PFSK-1 (cell line): Measurements from ENCODE around the gene TLR10.

Experiments used
- FOXP2 ChIP-seq: optimal IDR thresholded peaks from 2 replicates; pipeline ENCODE3; 2011; ENCODE audit warnings: borderline replicate concordance, control low read depth, inconsistent platforms; ENCODE audit not compliant: insufficient read depth; ENCODE audit errors: extremely low read length, extremely low read depth
- POLR2AphosphoS5 ChIP-seq: IDR thresholded peaks from 2 replicates; pipeline ENCODE4 v1.6.1; 2012; ENCODE audit warnings: low read depth, mild to moderate bottlenecking, control low read depth, low read length, moderate library complexity
- SIN3A ChIP-seq: IDR thresholded peaks from 2 replicates; pipeline ENCODE4 v1.6.1; 2012; ENCODE audit warnings: mild to moderate bottlenecking, low read length, moderate library complexity, borderline replicate concordance; ENCODE audit not compliant: insufficient read depth
- TAF1 ChIP-seq: IDR thresholded peaks from 2 replicates; pipeline ENCODE4 v1.6.1; 2012; ENCODE audit warnings: low read length, control low read depth, borderline replicate concordance; ENCODE audit not compliant: insufficient read depth
- TF ChIP-seq, protein P1 (sequence below), 2 experiments: IDR thresholded peaks; 2 replicates each; pipeline versions ENCODE4 v1.6.1 to v1.8.0; 2011 to 2012; ENCODE audit warnings: low read depth in 2 of 2, low read length in 2 of 2, control low read depth in 1 of 2, inconsistent platforms in 1 of 2, mild to moderate bottlenecking in 1 of 2, moderate library complexity in 1 of 2; ENCODE audit not compliant: insufficient read depth in 1 of 2

Gene TLR10

DNA sequence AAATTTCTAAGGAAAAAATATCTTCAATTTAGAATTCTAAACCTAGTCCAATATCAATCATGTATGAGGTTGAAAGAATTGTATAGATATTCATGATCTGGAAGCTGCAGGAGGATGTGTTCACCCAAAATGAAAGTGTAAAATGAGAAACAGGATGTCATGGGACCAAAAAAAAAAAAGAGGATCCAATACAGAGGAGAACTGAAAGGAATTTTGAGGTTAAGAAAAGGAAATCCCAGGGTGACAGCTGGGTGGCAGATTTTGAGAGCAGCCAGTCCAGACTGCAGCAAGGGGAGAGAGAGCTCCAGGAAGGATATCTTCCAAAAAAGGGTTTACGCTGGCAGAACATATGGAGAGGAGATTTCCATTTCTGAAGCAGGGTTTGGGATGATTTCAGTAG is 38.9 kb downstream of the TLR10 start:
- TF ChIP-seq TAF1, result no peak

DNA sequence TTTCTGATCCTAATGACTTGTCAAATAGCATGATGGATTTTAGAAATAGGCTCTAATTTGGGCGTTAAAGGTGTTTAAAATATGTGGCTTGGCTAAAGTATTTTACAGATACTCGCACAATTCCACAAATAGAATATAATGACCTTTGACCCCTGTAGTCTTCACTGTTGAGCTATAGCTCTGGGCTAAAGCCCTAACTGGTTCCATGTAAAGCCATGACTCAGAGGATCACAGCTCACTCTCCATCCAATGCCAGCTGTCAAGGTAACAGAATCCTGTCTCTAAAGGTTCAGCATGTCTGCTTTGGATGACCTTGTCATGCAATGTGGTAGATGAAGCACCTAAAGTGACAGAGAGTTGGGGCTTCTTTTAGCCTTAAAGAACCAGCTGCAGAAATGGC is 42.5 kb downstream of the TLR10 start:
- TF ChIP-seq SIN3A, result no peak
- TF ChIP-seq POLR2AphosphoS5, result no peak
- no peak for TF ChIP-seq TAF1
- TF ChIP-seq, protein P1, sequence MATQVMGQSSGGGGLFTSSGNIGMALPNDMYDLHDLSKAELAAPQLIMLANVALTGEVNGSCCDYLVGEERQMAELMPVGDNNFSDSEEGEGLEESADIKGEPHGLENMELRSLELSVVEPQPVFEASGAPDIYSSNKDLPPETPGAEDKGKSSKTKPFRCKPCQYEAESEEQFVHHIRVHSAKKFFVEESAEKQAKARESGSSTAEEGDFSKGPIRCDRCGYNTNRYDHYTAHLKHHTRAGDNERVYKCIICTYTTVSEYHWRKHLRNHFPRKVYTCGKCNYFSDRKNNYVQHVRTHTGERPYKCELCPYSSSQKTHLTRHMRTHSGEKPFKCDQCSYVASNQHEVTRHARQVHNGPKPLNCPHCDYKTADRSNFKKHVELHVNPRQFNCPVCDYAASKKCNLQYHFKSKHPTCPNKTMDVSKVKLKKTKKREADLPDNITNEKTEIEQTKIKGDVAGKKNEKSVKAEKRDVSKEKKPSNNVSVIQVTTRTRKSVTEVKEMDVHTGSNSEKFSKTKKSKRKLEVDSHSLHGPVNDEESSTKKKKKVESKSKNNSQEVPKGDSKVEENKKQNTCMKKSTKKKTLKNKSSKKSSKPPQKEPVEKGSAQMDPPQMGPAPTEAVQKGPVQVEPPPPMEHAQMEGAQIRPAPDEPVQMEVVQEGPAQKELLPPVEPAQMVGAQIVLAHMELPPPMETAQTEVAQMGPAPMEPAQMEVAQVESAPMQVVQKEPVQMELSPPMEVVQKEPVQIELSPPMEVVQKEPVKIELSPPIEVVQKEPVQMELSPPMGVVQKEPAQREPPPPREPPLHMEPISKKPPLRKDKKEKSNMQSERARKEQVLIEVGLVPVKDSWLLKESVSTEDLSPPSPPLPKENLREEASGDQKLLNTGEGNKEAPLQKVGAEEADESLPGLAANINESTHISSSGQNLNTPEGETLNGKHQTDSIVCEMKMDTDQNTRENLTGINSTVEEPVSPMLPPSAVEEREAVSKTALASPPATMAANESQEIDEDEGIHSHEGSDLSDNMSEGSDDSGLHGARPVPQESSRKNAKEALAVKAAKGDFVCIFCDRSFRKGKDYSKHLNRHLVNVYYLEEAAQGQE (IDR thresholded peaks at IDR 0.05; ENCODE audit: insufficient read depth in 1 of 2, low read depth in 2 of 2, low read length in 2 of 2), result no peak
- no peak for TF ChIP-seq FOXP2

DNA sequence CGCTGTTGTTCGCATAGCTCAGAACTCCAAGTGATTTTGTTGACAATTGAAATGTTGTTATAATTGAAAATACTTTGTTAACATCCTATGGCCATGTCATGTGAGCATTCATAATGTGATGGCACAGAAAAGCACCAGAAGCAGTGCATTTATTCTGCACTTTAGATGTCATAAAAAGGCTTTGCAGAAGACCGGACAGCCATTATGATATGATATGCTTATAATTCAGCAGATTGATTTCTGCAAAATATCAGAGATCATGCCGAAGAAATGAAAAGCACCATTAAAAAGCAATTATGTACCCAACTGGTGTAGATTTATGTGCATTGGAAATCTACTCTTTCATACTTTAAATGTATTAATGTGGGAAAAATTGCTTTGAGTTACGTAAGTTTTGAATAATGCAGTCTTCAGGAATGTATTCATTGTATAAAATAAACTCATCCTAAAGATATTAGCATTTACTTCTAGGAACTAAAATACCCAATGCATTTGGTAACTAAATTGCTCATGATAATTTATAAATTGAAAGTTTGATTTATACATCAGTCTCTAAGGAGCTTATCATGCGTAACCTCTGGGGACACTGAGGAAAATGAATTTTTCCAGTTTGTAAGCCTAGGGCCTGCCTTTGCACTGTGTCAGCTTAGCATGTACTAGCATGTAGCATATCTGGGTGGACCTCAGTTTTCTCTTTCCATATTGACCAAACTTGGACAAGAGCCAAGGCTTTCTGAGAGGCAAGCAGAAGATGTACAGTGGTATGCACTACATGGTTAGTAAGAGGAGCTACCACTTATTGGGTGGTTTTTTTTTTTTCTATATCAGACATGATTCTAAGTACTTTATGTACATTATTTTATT is 43.6 kb downstream of the TLR10 start:
- TF ChIP-seq POLR2AphosphoS5, result no peak
- TF ChIP-seq TAF1, result no peak
- TF ChIP-seq SIN3A, result no peak
- TF ChIP-seq, protein P1 (IDR thresholded peaks at IDR 0.05; ENCODE audit: insufficient read depth in 1 of 2, low read depth in 2 of 2, low read length in 2 of 2), result no peak
- TF ChIP-seq FOXP2, result no peak

DNA sequence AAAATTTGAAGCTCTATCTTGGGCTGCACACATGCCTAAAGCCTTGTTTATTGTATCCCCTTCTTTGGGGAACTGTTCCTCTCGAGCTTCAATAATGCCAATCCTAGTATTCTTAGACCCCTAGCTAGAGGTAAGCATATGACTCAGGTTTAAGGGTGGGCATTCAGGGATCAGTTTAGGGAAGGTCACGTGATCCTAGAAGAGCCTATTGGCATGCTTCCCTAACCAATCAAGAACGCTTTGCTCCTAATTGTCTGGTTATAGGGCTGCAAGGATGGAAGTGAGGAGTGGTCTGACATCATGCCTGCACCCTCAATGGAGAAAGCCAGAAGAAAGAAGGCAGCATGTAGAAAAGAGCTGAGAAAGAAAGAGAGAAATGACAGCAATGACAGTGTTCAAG is 46.9 kb downstream of the TLR10 start:
- TF ChIP-seq SIN3A (no peak), POLR2AphosphoS5 (no peak), FOXP2 (no peak), TAF1 (no peak)
- TF ChIP-seq, protein P1 (IDR thresholded peaks at IDR 0.05; ENCODE audit: insufficient read depth in 1 of 2, low read depth in 2 of 2, low read length in 2 of 2), result no peak

DNA sequence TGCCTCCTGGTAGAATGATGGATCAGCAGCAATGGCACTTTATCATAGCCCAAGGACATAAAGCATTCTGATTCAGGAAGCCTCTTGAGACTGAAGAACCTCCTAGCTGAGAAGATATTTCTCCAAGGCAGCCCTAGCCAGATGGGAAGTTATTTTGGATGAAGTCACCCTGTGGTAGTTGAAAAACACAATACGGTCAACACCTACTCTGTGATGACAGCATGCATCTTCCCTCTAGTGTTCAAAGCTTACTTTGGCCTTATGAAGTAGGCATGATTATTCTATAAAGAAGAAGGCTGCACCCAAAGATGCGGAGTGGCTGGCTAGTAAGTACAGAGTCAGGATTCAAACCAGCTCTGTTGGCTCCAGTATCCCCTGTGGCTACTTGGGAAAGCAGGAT is 47.9 kb downstream of the TLR10 start:
- TF ChIP-seq FOXP2 (no peak), POLR2AphosphoS5 (no peak), TAF1 (no peak), SIN3A (no peak)
- TF ChIP-seq, protein P1 (IDR thresholded peaks at IDR 0.05; ENCODE audit: insufficient read depth in 1 of 2, low read depth in 2 of 2, low read length in 2 of 2), result no peak
